Endothelial cell of umbilical vein (primary cell): ENCODE measurements around the gene ANKS6.

Source experiments
- EZH2 ChIP-seq: IDR thresholded peaks from 2 replicates; pipeline ENCODE4 v1.6.1; 2012; ENCODE audit warnings: borderline replicate concordance, low read depth, mild to moderate bottlenecking, moderate library complexity, low read length, inconsistent platforms; ENCODE audit not compliant: severe bottlenecking
- FOS ChIP-seq: IDR thresholded peaks from 2 replicates; pipeline ENCODE4 v1.6.1; 2011; ENCODE audit warnings: mild to moderate bottlenecking, low read length, moderate library complexity, borderline replicate concordance; ENCODE audit not compliant: insufficient read depth
- GATA2 ChIP-seq: IDR thresholded peaks from 2 replicates; pipeline ENCODE4 v1.7.0; 2011; ENCODE audit warnings: low read depth, mild to moderate bottlenecking, moderate library complexity, mixed read lengths, low read length; ENCODE audit not compliant: insufficient read length, insufficient read depth
- JUN ChIP-seq: IDR thresholded peaks from 2 replicates; pipeline ENCODE4 v1.6.1; 2011; ENCODE audit warnings: borderline replicate concordance, low read depth; ENCODE audit not compliant: insufficient read length, insufficient read depth
- MYC ChIP-seq: IDR thresholded peaks from one replicate; pipeline ENCODE4 v1.6.1; 2011; ENCODE audit warnings: mild to moderate bottlenecking, low read depth, low read length
- POLR2A ChIP-seq: IDR thresholded peaks from 2 replicates; pipeline ENCODE4 v1.6.1; 2012; ENCODE audit warnings: low read depth, mild to moderate bottlenecking, control low read depth, low read length
- POLR2AphosphoS5 ChIP-seq: IDR thresholded peaks from 2 replicates; pipeline ENCODE4 v1.6.1; 2012; ENCODE audit warnings: low read depth, mild to moderate bottlenecking, control low read depth, low read length, moderate library complexity; ENCODE audit not compliant: insufficient read depth
- TF ChIP-seq, protein P1 (sequence below), 2 donors: IDR thresholded peaks; 1 replicate in 1 of 2; 2 replicates in 1 of 2; pipeline ENCODE4 v1.5.1; 2011; ENCODE audit warnings: low read length in 2 of 2, mild to moderate bottlenecking in 2 of 2, moderate library complexity in 2 of 2, control low read depth in 1 of 2, inconsistent platforms in 1 of 2, low read depth in 1 of 2; ENCODE audit not compliant: insufficient read depth in 1 of 2; ENCODE audit errors: extremely low read depth in 1 of 2
- TF ChIP-seq, protein P2 (sequence below): IDR thresholded peaks from 2 replicates; pipeline ENCODE4 v1.6.1; 2011; ENCODE audit not compliant: insufficient read depth, insufficient read length

DNA sequence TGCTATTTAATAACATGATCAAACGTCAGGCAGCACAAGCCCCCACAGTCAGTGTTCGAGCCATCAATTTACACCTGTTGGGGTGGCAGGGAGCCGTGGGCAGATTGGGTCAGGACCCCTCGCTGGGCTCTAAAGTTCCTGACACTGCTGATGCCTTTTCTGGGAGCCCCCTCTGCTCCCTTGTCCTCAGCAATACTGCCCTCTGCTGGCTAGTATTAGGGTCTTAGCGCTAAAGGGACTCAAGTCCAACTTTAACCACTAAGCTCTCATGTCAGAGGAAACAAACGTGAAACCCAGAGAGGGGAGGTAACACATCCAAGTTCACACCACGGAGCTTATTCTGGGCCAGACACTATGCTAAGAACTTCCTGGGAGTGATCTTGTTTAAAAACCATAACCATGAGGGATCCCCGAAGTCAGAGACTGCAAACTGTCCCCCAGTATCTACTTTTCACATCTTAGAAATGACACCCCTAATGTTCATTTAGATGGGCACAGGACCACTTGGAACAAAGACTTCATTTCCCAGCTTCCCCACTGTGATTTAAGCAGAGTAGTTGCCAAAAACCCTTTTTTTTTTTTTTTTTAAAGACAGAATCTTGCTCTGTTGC lies 20.4 kb downstream of the ANKS6 start:
- TF ChIP-seq, protein P1, sequence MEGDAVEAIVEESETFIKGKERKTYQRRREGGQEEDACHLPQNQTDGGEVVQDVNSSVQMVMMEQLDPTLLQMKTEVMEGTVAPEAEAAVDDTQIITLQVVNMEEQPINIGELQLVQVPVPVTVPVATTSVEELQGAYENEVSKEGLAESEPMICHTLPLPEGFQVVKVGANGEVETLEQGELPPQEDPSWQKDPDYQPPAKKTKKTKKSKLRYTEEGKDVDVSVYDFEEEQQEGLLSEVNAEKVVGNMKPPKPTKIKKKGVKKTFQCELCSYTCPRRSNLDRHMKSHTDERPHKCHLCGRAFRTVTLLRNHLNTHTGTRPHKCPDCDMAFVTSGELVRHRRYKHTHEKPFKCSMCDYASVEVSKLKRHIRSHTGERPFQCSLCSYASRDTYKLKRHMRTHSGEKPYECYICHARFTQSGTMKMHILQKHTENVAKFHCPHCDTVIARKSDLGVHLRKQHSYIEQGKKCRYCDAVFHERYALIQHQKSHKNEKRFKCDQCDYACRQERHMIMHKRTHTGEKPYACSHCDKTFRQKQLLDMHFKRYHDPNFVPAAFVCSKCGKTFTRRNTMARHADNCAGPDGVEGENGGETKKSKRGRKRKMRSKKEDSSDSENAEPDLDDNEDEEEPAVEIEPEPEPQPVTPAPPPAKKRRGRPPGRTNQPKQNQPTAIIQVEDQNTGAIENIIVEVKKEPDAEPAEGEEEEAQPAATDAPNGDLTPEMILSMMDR (IDR thresholded peaks at IDR 0.05; ENCODE audit: extremely low read depth in 1 of 2, insufficient read depth in 1 of 2, low read depth in 1 of 2, low read length in 2 of 2): peak; percentile 77 to 83
- no peak for TF ChIP-seq POLR2A
- TF ChIP-seq, protein P2, sequence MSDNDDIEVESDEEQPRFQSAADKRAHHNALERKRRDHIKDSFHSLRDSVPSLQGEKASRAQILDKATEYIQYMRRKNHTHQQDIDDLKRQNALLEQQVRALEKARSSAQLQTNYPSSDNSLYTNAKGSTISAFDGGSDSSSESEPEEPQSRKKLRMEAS: no peak
- TF ChIP-seq EZH2: no peak
- TF ChIP-seq POLR2AphosphoS5: no peak
- no peak for TF ChIP-seq JUN
- TF ChIP-seq MYC: no peak
- no peak for TF ChIP-seq GATA2
- no peak for TF ChIP-seq FOS
